Astrocyte of the cerebellum (primary cell): Measurements from ENCODE around the gene MAP2K4.

Experiments
- DNase-seq: peaks from one replicate; pipeline ENCODE4 v3.0.0-alpha.2; 2011; ENCODE audit warnings: low read depth
- H3K4me3 ChIP-seq: 2 replicates; pipeline ENCODE4 v1.5.1; 2011; ENCODE audit warnings: mild to moderate bottlenecking, low read depth, low read length, moderate library complexity
- CTCF ChIP-seq: IDR thresholded peaks from 2 replicates; pipeline ENCODE4 v1.5.1; 2012; ENCODE audit warnings: low read length, low read depth, moderate library complexity, mild to moderate bottlenecking; ENCODE audit errors: missing control alignments
- in situ Hi-C: cut with HindIII; loops from 2 replicates; pipeline ENCODE4 v1.10.0; 2017; ENCODE audit warnings: low sequenced_read_pairs

MAP2K4 gene

GRCh38 chr17:12193144-12193735, 172.6 kb downstream of the MAP2K4 start:
- TF ChIP-seq CTCF, result no peak
- in situ Hi-C loops, result no loop called here
- DNase-seq, result no peak
- no peak overlapping the region for H3K4me3 ChIP-seq
